Loucy (cell line): Measurements from ENCODE around the gene SMC1B.

Experiments used
- EZH2phosphoT487 ChIP-seq: fragments of 200-600 bp; IDR thresholded peaks from 2 replicates; pipeline ENCODE4 v1.6.1; 2018; ENCODE audit warnings: antibody characterized with exemption, mild to moderate bottlenecking, moderate library complexity, borderline replicate concordance
- TF ChIP-seq, protein P1 (sequence below): fragments of 200-600 bp; sonication (generic); conservative IDR thresholded peaks from 2 replicates; pipeline ENCODE4 v1.5.1; 2014; ENCODE audit warnings: mild to moderate bottlenecking, antibody characterized with exemption, low read length

- TF ChIP-seq, protein P1, sequence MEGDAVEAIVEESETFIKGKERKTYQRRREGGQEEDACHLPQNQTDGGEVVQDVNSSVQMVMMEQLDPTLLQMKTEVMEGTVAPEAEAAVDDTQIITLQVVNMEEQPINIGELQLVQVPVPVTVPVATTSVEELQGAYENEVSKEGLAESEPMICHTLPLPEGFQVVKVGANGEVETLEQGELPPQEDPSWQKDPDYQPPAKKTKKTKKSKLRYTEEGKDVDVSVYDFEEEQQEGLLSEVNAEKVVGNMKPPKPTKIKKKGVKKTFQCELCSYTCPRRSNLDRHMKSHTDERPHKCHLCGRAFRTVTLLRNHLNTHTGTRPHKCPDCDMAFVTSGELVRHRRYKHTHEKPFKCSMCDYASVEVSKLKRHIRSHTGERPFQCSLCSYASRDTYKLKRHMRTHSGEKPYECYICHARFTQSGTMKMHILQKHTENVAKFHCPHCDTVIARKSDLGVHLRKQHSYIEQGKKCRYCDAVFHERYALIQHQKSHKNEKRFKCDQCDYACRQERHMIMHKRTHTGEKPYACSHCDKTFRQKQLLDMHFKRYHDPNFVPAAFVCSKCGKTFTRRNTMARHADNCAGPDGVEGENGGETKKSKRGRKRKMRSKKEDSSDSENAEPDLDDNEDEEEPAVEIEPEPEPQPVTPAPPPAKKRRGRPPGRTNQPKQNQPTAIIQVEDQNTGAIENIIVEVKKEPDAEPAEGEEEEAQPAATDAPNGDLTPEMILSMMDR = no peak
- TF ChIP-seq EZH2phosphoT487 = no peak
Measured at GRCh38 chr22:45430871-45431270, 17.5 kb upstream of the SMC1B start.
